Rectal smooth muscle tissue (tissue), 1 donor: ENCODE measurements around the gene KCNJ9.

Source experiments
- H3K27ac ChIP-seq: one replicate; pipeline ENCODE4 v1.7.0; 2013; ENCODE audit warnings: low read depth, low read length, inconsistent platforms
- H3K27me3 ChIP-seq: one replicate; pipeline ENCODE4 v1.7.0; 2013; ENCODE audit warnings: low read length; ENCODE audit not compliant: control insufficient read depth, insufficient read depth
- H3K36me3 ChIP-seq: one replicate; pipeline ENCODE4 v1.7.0; 2013; ENCODE audit warnings: low read length; ENCODE audit not compliant: control insufficient read depth, insufficient read depth
- H3K4me1 ChIP-seq: one replicate; pipeline ENCODE4 v1.7.0; 2013; ENCODE audit warnings: low read length; ENCODE audit not compliant: control insufficient read depth, insufficient read depth
- H3K4me3 ChIP-seq: one replicate; pipeline ENCODE4 v1.7.0; 2013; ENCODE audit warnings: low read length
- H3K9ac ChIP-seq: one replicate; pipeline ENCODE4 v1.7.0; 2013; ENCODE audit warnings: low read length

The KCNJ9 gene

DNA sequence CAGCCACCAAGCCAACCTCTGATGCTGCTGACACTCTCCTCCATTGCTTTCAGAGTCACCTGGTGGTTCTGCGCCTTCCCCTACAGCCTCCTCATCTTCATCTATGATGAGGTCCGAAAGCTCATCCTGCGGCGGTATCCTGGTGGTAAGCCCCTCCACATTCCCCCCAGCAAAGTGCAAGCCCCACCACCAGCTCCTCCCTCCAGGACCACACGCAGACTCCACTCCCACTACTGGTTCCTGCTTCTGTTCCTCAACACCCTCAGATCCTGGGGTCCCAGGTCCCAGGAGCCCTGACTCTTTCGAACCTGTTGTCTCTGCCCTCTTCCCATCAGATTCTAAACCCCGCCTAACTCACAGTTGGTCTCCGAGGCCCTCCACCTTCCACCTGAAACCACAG is 58.5 kb downstream of the KCNJ9 start:
- no peak overlapping the region for H3K9ac ChIP-seq
- H3K36me3 ChIP-seq, result peaks cover 9% of the 10 kb centered on the region
- no peak overlapping the region for H3K27ac ChIP-seq
- no peaks in the 10 kb centered on the region for H3K27me3 ChIP-seq
- no peaks in the 10 kb centered on the region for H3K4me1 ChIP-seq
- no peak overlapping the region for H3K4me3 ChIP-seq
